Upper lobe of left lung (tissue), 6 donors: ENCODE measurements around the gene KRTAP19-5. TPM values are rescaled to one million over a fixed set of nuclear protein-coding genes. Genes with fewer than 3 reads are reported as not detected.
"Not testable (repeated sequence)": the region's sequence is repeated elsewhere in the genome, so short reads cannot be mapped to it uniquely, and the experiment has no call there.

ENCODE experiments used
- ATAC-seq, 2 donors: fragments of 200-7000 bp; cut with Tn5 transposase; one replicate each; pipeline ENCODE4 v1.9.1; 2022; ENCODE audit warnings: mild to moderate bottlenecking in 2 of 2, moderate library complexity in 2 of 2; ENCODE audit not compliant: low FRiP score in 2 of 2
- DNase-seq, 2 donors: peaks; one replicate each; pipeline ENCODE4 v3.0.0-alpha.2; 2019 to 2020
- H3K27ac ChIP-seq, 4 donors: fragments of 200-600 bp; sonication (generic); one replicate each; pipeline ENCODE4 v1.5.1; 2016 to 2019
- H3K27me3 ChIP-seq, 4 donors: fragments of 200-600 bp; sonication (generic); one replicate each; pipeline ENCODE4 v1.5.1; 2017 to 2019
- H3K36me3 ChIP-seq, 4 donors: fragments of 200-600 bp; sonication (generic); one replicate each; pipeline ENCODE4 v1.5.1; 2016 to 2019
- H3K4me1 ChIP-seq, 4 donors: fragments of 200-600 bp; sonication (generic); one replicate each; pipeline ENCODE4 v1.5.1; 2018 to 2019
- H3K4me3 ChIP-seq, 4 donors: fragments of 200-600 bp; sonication (generic); one replicate each; pipeline ENCODE4 v1.5.1; 2017 to 2019; ENCODE audit warnings: mild to moderate bottlenecking in 2 of 4, moderate library complexity in 1 of 4
- H3K9me3 ChIP-seq, 4 donors: fragments of 200-600 bp; sonication (generic); one replicate each; pipeline ENCODE4 v1.5.1; 2018 to 2019
- EP300 ChIP-seq, 4 donors: sonication (generic); formaldehyde crosslinking; IDR thresholded peaks; one replicate each; pipeline ENCODE4 v1.5.1; 2017; ENCODE audit warnings: antibody characterized with exemption in 4 of 4, control low read depth in 2 of 4
- POLR2A ChIP-seq, 4 donors: fragments of 450-650 bp; IDR thresholded peaks; one replicate each; pipeline ENCODE4 v1.5.1; 2016 to 2017; ENCODE audit warnings: antibody characterized with exemption in 4 of 4, mild to moderate bottlenecking in 2 of 4
- POLR2AphosphoS5 ChIP-seq, 2 donors: sonication (generic); formaldehyde crosslinking; IDR thresholded peaks; one replicate each; pipeline ENCODE4 v1.5.1; 2017; ENCODE audit warnings: antibody characterized with exemption in 2 of 2
- WGBS, 2 donors: methylation state at CpG; one replicate each; pipeline ENCODE4 v1.1.5; 2017 to 2018; 5-methylcytosine and 5-hydroxymethylcytosine counted together
- total RNA-seq, 6 donors: library from RNA; depleted of rRNA in 4 of 6; stranded (reverse); fragments of >200 nt in 4 of 6; gene quantifications; one replicate each; pipeline versions ENCODE4 v1.1.0 to v1.2.1, GENCODE V29; 2016 to 2021
- TF ChIP-seq, protein P1 (sequence below), 6 experiments: fragments of 450-650 bp in 4 of 6; fragments of 200-600 bp in 2 of 6; sonication (generic) in 2 of 6; IDR thresholded peaks; one replicate each; pipeline ENCODE4 v1.5.1; 2016 to 2019; ENCODE audit warnings: antibody characterized with exemption in 6 of 6
- donor health status: DM: no; HTN: no; CAD: no; lungs with moderate emphysema.
- donor health status: DM: no; HTN: yes; CAD: no; lungs with severe emphysema.

Gene KRTAP19-5
- total RNA-seq = not detected

DNA sequence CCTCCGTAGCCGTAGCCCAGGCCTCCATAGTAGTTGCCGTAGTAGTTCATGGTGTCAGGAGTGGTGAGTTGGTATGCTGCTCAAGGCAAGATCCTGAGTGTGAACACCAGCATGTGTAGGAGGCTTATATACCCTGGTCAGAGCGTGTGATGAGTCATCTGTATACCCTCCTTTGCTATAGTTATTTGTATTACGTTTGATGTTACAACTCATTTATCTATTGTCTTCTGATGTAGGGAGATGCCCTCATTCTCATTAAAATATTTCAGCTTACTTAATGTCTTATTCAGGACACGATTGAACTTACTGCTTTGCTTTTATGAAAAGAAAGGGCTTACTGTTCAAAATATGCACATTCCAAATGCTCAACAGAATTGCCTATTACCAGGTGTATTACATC, at the start of gene KRTAP19-5:
TSS of gene KRTAP19-5 (minus strand) at position 101 of the 400 bp plus-strand sequence. CDS start at position 50, 51 bp downstream.
- H3K4me1 ChIP-seq = no peaks in the 10 kb centered on the region
- no peaks in the 10 kb centered on the region for H3K36me3 ChIP-seq
- H3K4me3 ChIP-seq = no peak within 1 kb of the TSS
- WGBS, 2 donors = 78 to 87% methylated on average over 6 of the region's 6 CpGs
- no peaks in the 10 kb centered on the region for H3K9me3 ChIP-seq
- no peak within 1 kb of the TSS for H3K27ac ChIP-seq
- H3K27me3 ChIP-seq = no peaks in the 10 kb centered on the region
- DNase-seq = no peak
- TF ChIP-seq POLR2AphosphoS5 (IDR thresholded peaks at IDR 0.05) (no peak), EP300 (IDR thresholded peaks at IDR 0.05) (no peak), POLR2A (IDR thresholded peaks at IDR 0.05) (no peak)
- TF ChIP-seq, protein P1, sequence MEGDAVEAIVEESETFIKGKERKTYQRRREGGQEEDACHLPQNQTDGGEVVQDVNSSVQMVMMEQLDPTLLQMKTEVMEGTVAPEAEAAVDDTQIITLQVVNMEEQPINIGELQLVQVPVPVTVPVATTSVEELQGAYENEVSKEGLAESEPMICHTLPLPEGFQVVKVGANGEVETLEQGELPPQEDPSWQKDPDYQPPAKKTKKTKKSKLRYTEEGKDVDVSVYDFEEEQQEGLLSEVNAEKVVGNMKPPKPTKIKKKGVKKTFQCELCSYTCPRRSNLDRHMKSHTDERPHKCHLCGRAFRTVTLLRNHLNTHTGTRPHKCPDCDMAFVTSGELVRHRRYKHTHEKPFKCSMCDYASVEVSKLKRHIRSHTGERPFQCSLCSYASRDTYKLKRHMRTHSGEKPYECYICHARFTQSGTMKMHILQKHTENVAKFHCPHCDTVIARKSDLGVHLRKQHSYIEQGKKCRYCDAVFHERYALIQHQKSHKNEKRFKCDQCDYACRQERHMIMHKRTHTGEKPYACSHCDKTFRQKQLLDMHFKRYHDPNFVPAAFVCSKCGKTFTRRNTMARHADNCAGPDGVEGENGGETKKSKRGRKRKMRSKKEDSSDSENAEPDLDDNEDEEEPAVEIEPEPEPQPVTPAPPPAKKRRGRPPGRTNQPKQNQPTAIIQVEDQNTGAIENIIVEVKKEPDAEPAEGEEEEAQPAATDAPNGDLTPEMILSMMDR (IDR thresholded peaks at IDR 0.05) = no peak
- no peak for ATAC-seq

GRCh38 chr21:30541764-30542163, 39.8 kb upstream of the KRTAP19-5 start, which contains the start of gene KRTAP19-6:
TSS of gene KRTAP19-6 (minus strand) at chr21:30541864. CDS start at chr21:30541833, 31 bp downstream.
- 78 to 82% methylated on average over 1 of the region's 1 CpG for WGBS, 2 donors
- H3K4me3 ChIP-seq = no peak within 1 kb of the TSS
- no peaks in the 10 kb centered on the region for H3K36me3 ChIP-seq
- no peaks in the 10 kb centered on the region for H3K27me3 ChIP-seq
- DNase-seq (no peak), ATAC-seq (no peak)
- H3K27ac ChIP-seq = no peak within 1 kb of the TSS
- H3K9me3 ChIP-seq = no peaks in the 10 kb centered on the region
- TF ChIP-seq POLR2AphosphoS5 (IDR thresholded peaks at IDR 0.05) (no peak), EP300 (IDR thresholded peaks at IDR 0.05) (no peak), POLR2A (IDR thresholded peaks at IDR 0.05) (no peak)
- TF ChIP-seq, protein P1 (IDR thresholded peaks at IDR 0.05) = no peak
- H3K4me1 ChIP-seq = no peaks in the 10 kb centered on the region

GRCh38 chr21:30518876-30519275, 16.9 kb upstream of the KRTAP19-5 start:
- H3K36me3 ChIP-seq = no peaks in the 10 kb centered on the region
- no peak overlapping the region for H3K4me3 ChIP-seq
- DNase-seq = no peak
- 88 to 93% methylated on average over 1 of the region's 1 CpG for WGBS, 2 donors
- TF ChIP-seq POLR2A (IDR thresholded peaks at IDR 0.05) = no peak
- TF ChIP-seq POLR2AphosphoS5 (IDR thresholded peaks at IDR 0.05) = no peak
- TF ChIP-seq EP300 (IDR thresholded peaks at IDR 0.05) = no peak
- TF ChIP-seq, protein P1 (IDR thresholded peaks at IDR 0.05) = no peak
- H3K27me3 ChIP-seq = no peaks in the 10 kb centered on the region
- no peak for ATAC-seq
- H3K9me3 ChIP-seq = no peaks in the 10 kb centered on the region
- no peak overlapping the region for H3K27ac ChIP-seq
- H3K4me1 ChIP-seq = no peaks in the 10 kb centered on the region

GRCh38 chr21:30515681-30516080, 13.7 kb upstream of the KRTAP19-5 start:
- Histone ChIP-seq H3K4me3 (no peak overlapping the region), H3K27ac (no peak overlapping the region), H3K4me1 (no peaks in the 10 kb centered on the region), H3K27me3 (no peaks in the 10 kb centered on the region), H3K9me3 (no peaks in the 10 kb centered on the region), H3K36me3 (no peaks in the 10 kb centered on the region)
- 62 to 76% methylated on average over 1 of the region's 1 CpG for WGBS, 2 donors
- ATAC-seq (no peak), DNase-seq (no peak)
- TF ChIP-seq, protein P1 (IDR thresholded peaks at IDR 0.05) = no peak
- TF ChIP-seq EP300 (IDR thresholded peaks at IDR 0.05) (no peak), POLR2A (IDR thresholded peaks at IDR 0.05) (no peak), POLR2AphosphoS5 (IDR thresholded peaks at IDR 0.05) (no peak)

DNA sequence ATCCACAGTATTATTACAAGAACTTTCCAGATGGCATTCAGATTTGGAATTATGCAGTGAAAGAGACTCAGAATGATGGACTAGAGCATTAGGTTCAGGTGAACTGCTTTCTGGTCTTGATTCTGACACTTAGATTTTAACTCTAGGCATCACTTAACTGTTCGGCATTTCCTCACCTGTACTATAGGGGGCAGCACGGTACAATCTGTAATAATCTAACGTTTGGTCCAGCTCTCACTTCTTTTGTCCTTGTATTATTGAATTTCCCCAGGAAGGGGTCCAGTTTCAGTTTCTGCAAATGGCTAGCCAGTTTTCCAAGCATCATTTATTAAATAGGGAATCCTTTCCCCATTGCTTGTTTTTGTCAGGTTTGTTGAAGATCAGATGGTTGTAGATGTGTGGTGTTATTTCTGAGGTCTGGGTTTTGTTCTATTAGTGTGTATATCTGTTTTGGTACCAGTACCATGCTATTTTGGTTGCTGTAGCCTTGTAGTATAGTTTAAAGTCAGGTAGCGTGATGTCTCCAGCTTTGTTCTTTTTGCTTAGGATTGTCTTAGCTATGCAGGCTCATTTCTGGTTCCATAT, 3.8 kb upstream of the KRTAP19-5 start:
- H3K4me3 ChIP-seq, H3K27me3 ChIP-seq, H3K27ac ChIP-seq, H3K36me3 ChIP-seq, H3K4me1 ChIP-seq, ATAC-seq, DNase-seq, H3K9me3 ChIP-seq: not testable (repeated sequence)
- 27 to 32% methylated on average over 4 of the region's 4 CpGs for WGBS, 2 donors
- TF ChIP-seq, protein P1 (IDR thresholded peaks at IDR 0.05) = peak in 2 of 6 experiments; percentile 7 to 31
